ENCODE data around the gene L3MBTL1. TPM values are rescaled to one million over a fixed set of nuclear protein-coding genes. Genes with fewer than 3 reads are reported as not detected.

L3MBTL1 gene
- total and polyA plus RNA-seq, 5 donors = 4.4 to 6.1 (median 6.1) TPM

Other genes starting within 250 kb of the L3MBTL1 start
- gene SRSF6, start 49.8 kb upstream of the L3MBTL1 start, total RNA-seq = 10 to 100 TPM; 64.4 to 80.6 (median 73.5) TPM
- gene SRSF6, start 49.8 kb upstream of the L3MBTL1 start, polyA plus RNA-seq = 50.8 TPM
- 1 to 10 TPM in 1 of 4 donors, under 1 TPM in 2, not detected in 1; 0.21 to 2.9 (median 0.23) TPM for gene SGK2, start 51.3 kb downstream of the L3MBTL1 start, total RNA-seq
- 3.6 TPM for gene SGK2, start 51.3 kb downstream of the L3MBTL1 start, polyA plus RNA-seq
- gene IFT52, start 83.2 kb downstream of the L3MBTL1 start, total RNA-seq = 10 to 100 TPM in 3 of 4 donors, 1 to 10 TPM in 1; 9.6 to 14.1 (median 11.4) TPM
- 8.1 TPM for gene IFT52, start 83.2 kb downstream of the L3MBTL1 start, polyA plus RNA-seq
- gene MYBL2, start 159.4 kb downstream of the L3MBTL1 start, total RNA-seq = 1 to 10 TPM in 1 of 4 donors, under 1 TPM in 2, not detected in 1; 0.11 to 1.4 (median 0.89) TPM
- 0.11 TPM for gene MYBL2, start 159.4 kb downstream of the L3MBTL1 start, polyA plus RNA-seq
- not detected for gene GTSF1L, start 219.3 kb downstream of the L3MBTL1 start, total RNA-seq
- gene GTSF1L, start 219.3 kb downstream of the L3MBTL1 start, polyA plus RNA-seq = not detected

Data from right cardiac atrium (tissue), 5 donors.